Measurements from ENCODE around the gene TPRG1.
A peak's percentile ranks its signal among the peaks of the same experiment; 100 is the strongest.

The TPRG1 gene, protein sequence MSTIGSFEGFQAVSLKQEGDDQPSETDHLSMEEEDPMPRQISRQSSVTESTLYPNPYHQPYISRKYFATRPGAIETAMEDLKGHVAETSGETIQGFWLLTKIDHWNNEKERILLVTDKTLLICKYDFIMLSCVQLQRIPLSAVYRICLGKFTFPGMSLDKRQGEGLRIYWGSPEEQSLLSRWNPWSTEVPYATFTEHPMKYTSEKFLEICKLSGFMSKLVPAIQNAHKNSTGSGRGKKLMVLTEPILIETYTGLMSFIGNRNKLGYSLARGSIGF

DNA sequence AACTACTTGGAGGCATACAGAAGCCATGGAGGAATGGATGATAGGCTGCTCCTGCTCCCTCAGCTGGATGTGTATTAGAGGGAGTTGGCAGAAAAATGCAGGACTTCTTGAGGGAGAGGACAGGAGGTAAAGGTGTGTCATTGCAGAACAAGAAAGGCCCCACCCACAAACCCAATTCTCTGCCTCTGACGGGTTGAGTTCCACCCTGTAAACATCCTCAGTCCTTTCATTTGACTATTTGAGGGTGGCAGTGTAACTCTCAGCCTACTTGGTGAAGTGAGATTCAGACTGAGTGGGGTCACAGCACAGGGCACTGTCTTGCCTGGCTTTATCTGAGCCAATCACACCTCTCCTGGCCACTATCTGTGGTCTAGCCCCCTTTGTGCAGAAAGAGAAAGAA lies at the start of gene TPRG1:
TSS of gene TPRG1 (plus strand) at position 265 of the 400 bp plus-strand sequence. CDS start 35,414 bp downstream, outside the sequence.
- DNase-seq (ENCODE audit: low read depth) = no peak

- DNase-seq (ENCODE audit: low read depth) = no peak
Observed at GRCh38 chr3:189122110-189122509, 49.7 kb upstream of the TPRG1 start.

GRCh38 chr3:189122526-189123205 lies 49.1 kb upstream of the TPRG1 start:
- no peak for DNase-seq (ENCODE audit: low read depth)

DNA sequence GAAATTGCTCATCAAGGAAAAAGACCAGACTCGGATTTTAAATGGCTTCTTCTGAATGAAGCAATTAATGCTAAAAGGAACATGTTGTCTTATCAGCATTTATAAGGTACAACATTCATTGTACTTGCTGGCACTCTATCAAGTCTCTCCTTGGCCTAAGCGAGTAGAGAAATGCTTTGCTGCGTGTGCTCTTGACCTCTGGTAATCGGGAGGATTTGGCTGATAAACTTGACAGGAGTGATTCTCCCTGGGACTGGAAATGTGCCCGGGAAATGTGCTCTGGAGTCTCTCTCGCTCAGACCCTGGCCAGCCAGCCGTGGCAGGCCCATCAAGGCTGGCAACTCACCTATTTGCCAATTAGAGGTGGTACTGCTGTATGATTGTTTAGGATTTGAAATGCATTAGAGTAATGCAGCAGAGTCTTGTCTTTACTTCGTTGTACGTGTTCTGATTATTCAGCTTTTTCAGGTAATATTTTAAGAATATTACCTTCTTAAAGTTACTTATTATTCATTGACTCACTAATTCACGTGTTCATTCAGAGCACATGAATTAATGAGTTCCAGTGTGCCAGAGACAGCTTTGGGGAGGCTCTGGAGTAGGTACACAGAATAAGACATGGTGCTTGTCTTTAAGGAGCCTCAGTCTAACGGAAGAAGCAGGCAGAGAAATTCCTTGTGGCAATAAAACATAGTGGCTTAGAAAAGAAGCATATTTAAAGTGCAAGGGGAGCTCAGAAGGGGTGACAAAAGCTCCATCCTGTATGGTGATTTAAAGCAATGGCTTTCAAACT lies 48.0 kb upstream of the TPRG1 start:
- DNase-seq (ENCODE audit: low read depth) = no peak

DNA sequence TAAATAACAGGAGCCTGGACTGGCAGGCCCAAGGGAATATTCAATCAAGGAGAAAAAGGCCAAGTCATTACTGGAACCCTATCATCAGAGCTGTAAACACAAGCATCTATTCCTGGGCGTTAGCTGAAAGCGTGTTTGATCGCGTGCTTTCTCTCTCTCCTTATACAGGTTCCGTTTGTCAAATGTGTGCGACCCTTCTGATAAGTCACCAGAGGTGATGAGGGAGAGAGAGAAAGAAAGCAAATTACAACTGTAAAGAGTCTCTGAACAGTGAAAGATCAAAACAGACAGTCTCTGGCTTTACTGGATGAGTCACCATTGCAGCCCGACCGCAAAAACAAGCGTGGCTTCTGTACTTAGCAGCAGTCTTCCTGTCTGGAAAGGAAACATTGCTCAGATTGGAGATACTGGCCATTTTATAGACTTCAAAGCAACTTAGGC lies 39.5 kb upstream of the TPRG1 start:
- no peak for DNase-seq (ENCODE audit: low read depth)

DNA sequence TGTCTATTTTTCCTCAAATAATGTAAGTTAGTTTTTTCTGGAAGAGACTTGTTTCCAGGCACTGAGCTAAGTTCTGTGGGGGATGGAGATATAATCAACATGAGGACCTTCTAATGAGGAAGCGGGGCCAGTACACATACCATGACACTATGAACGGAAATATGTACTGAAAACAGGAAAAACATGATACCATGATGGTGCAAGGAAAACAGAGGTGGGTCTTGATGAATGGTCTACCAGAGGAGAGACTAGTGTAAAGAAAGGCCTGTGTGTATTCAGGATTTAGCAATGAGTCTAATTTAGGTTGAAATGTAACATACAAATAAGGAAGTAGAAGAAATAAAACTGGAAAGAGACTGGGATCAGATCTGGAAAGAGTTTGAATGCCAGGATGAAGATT lies 38.9 kb upstream of the TPRG1 start:
- DNase-seq (ENCODE audit: low read depth) = no peak

DNA sequence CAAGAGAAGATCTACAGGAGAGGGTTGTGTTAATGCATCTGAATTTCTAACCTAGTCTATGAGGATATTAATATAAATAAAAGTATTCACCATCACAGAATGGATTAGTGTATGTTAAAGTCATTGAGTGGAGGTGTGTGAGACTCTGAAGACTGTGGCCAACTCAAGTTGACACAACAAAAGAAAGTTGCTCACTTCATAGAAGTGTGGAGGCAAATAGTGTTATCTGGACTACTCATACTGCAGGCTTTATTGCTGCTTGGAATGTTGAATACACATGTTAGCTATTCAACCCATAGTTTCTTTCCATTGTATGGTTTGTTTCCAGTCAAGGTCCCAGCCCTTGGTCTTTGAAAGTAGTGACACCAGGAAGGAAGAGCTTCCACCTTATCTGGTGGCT lies 38.0 kb upstream of the TPRG1 start:
- no peak for DNase-seq (ENCODE audit: low read depth)

DNA sequence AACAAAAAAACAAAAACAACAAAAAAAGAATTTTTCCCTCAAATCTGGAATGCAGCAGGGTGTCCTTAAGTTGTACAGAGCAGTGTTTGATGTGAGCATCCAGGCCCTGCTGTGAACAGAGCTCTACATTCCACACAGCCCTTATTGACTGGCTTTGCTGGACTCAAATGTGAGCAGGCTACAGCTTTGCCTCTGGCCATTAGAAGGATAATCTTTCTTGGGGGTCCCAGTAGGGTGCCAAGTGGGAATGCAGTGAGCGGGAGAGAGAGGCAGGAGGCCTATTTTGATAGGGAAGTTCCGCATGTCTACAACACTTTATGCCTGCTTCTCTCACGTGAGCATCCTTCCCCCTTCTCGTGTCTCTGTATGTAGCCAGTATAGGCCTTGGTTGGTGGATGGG lies 34.4 kb upstream of the TPRG1 start:
- DNase-seq (ENCODE audit: low read depth) = no peak

GRCh38 chr3:189138901-189139610 lies 32.7 kb upstream of the TPRG1 start:
- DNase-seq (ENCODE audit: low read depth) = no peak

GRCh38 chr3:189139611-189139940 lies 32.2 kb upstream of the TPRG1 start:
- no peak for DNase-seq (ENCODE audit: low read depth)

DNA sequence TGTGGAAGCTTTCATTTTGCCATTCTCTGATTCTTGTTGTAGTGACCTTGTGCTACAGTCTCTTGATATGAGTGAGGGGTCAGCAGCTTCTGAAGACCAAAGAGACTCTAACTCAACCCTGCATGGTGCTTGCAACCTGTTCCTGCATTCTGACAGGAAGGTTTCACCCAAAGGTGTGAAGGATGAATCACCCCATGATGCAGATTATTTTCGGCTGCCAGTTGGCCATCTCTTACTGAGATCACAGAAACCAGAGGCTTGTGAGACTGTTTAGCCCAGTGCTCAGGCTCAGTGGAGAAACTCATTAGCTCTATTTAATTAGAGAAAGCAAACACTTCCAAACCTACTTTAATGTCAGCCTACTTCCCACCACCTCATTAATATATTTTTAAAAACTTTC lies 29.2 kb upstream of the TPRG1 start:
- no peak for DNase-seq (ENCODE audit: low read depth)

DNA sequence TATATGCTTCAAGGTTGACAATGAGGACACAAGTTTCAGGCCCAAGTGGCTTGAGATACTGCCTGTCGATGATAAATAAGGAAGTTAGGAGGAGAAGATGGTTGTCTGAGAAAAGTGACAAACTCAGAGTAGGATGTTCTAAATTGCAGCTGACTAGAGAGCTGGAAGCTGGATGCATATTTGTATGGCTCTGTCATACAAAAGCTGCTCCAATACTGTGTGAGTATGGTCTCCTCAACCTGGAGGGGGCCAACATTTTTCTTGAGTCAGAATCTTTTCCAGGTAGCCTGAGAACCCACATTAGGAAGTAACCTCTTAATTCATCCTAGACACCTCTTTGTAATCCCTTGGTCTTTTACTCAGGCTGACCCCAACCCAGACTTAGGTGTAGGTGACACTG lies 28.4 kb upstream of the TPRG1 start:
- no peak for DNase-seq (ENCODE audit: low read depth)

DNA sequence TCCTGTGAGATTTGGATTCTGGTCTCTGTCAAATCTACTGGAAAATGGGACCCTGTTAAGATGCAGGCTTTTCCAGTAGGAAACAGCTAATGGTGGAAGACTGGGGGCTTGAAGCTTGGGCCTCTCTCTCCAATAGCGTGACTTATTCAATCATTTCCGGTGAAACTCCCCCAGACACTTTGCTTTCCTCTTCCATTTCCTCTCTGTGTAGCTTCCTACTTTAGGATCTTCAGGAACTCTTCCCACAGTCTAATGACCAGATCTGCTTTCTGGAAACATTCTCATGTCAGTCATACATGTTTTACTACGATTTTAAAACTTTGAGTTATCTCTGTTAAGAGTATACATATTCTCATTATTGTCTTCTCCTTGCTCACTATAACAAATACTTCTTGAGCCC lies 28.0 kb upstream of the TPRG1 start:
- no peak for DNase-seq (ENCODE audit: low read depth)

- no peak for DNase-seq (ENCODE audit: low read depth)
Observed at GRCh38 chr3:189144645-189145044, 27.1 kb upstream of the TPRG1 start.

GRCh38 chr3:189146848-189147247 lies 24.9 kb upstream of the TPRG1 start:
- DNase-seq (ENCODE audit: low read depth) = no peak

- peak; percentile 8 for DNase-seq (ENCODE audit: low read depth)
Observed at GRCh38 chr3:189148081-189148507, 23.7 kb upstream of the TPRG1 start.

DNA sequence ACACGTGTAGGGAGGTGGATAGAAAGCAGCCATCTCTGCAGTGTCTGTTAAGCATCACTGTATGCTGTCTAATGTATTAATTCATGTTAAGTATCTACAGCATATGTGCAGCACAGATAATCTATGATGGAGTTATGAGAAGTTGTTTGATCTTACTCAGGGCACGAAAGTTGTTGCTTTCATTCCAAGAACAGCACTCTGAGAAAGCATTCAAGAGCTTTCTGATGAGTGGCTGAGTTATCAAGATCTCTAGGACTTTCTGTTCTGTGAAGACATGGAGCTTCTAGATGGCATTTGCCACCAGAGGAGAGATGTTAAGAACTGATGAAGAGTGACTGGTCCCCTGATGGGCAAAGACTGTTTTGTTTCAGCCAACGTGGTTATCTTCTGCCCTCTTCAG lies 22.6 kb upstream of the TPRG1 start:
- no peak for DNase-seq (ENCODE audit: low read depth)

DNA sequence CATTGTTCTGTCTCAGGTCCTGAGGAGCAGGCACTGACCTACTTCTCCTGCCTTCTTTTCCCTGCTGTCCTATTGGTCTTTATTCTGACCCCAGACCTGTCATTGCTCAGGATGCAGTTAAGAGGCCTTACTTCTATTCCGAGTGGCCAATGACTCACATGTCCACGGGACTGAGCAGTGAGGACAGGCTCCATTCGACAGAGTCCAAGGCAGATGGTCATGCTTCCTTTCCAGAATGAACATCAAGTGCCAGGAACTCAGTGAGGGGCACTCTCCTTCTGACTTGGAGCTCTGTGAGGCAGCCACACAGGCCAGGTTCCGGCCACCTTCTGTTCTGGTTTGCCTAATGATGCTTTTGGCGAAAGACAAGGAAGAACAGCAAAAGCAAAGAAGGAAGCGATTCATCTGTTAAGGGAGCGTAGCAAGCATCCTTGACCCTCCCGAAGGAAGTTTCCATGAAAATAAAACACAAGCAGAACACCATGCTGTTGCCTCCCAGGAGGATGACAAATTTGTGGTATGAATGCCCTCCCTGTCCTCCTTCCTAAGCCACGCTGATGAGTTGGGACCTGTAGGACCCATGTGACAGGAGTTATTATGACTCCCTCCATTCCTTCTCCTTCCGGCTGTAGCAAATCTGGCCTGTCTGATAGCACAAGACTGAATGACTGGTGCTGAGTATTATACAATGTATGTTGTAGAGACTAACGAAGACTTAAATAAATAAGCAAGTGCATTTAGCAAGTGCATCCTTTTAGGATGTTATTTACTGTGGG lies 14.4 kb upstream of the TPRG1 start:
- DNase-seq (ENCODE audit: low read depth) = no peak

- no peak for DNase-seq (ENCODE audit: low read depth)
Observed at GRCh38 chr3:189158034-189158433, 13.7 kb upstream of the TPRG1 start.

- no peak for DNase-seq (ENCODE audit: low read depth)
Observed at GRCh38 chr3:189160519-189161309, 11.1 kb upstream of the TPRG1 start.

- no peak for DNase-seq (ENCODE audit: low read depth)
Observed at GRCh38 chr3:189165092-189165612, 6.6 kb upstream of the TPRG1 start.

All from CMK (cell line).